ENCODE data around the gene MND1.

DNA sequence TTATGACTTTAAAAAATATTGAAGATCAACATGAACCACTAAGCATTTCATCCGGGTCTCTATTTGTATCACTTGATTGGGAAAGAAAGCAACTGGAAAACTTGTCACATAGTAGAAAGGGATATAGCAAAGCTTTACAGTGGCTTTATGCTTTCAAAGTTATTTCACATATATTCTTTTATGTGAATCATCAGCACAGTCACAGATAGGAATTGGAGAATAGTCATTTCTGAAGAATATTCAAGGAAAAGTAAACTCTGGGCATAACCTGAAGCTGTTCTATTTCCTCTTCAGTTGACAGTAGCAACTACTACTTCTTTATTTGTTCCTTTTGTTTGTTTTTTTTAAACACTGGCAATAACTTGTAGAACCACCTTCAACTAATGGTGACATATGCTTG, 50.5 kb downstream of the MND1 start:
- TF ChIP-seq, protein P1, sequence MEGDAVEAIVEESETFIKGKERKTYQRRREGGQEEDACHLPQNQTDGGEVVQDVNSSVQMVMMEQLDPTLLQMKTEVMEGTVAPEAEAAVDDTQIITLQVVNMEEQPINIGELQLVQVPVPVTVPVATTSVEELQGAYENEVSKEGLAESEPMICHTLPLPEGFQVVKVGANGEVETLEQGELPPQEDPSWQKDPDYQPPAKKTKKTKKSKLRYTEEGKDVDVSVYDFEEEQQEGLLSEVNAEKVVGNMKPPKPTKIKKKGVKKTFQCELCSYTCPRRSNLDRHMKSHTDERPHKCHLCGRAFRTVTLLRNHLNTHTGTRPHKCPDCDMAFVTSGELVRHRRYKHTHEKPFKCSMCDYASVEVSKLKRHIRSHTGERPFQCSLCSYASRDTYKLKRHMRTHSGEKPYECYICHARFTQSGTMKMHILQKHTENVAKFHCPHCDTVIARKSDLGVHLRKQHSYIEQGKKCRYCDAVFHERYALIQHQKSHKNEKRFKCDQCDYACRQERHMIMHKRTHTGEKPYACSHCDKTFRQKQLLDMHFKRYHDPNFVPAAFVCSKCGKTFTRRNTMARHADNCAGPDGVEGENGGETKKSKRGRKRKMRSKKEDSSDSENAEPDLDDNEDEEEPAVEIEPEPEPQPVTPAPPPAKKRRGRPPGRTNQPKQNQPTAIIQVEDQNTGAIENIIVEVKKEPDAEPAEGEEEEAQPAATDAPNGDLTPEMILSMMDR (conservative IDR thresholded peaks at IDR 0.05; ENCODE audit: low read depth, low read length), result no peak
- TF ChIP-seq EZH2 (IDR thresholded peaks at IDR 0.05; ENCODE audit: low read length, unreplicated experiment), result no peak
